Esophagus muscularis mucosa (tissue), 4 donors: ENCODE measurements around the gene KCNN1. TPM values are rescaled to one million over a fixed set of nuclear protein-coding genes. Genes with fewer than 3 reads are reported as not detected.
A peak's percentile ranks its signal among the peaks of the same experiment; 100 is the strongest.
"Not testable (repeated sequence)": the region's sequence is repeated elsewhere in the genome, so short reads cannot be mapped to it uniquely, and the experiment has no call there.

Source experiments
- DNase-seq: peaks from one replicate; pipeline ENCODE4 v3.0.0-alpha.2; 2017; ENCODE audit errors: extremely low spot score
- H3K27ac ChIP-seq, 4 donors: fragments of 200-600 bp; sonication (generic); replicated peaks in 1 of 4; 1 replicate in 3 of 4; 2 replicates in 1 of 4; pipeline ENCODE4 v1.5.1; 2016 to 2019; ENCODE audit warnings: mild to moderate bottlenecking in 1 of 4
- H3K27me3 ChIP-seq, 4 donors: fragments of 200-600 bp; sonication (generic); one replicate each; pipeline versions ENCODE4 v1.5.1 to v1.6.0; 2016 to 2019
- H3K36me3 ChIP-seq, 4 donors: fragments of 200-600 bp; sonication (generic); one replicate each; pipeline ENCODE4 v1.5.1; 2016 to 2019
- H3K4me1 ChIP-seq, 4 donors: fragments of 200-600 bp; sonication (generic); one replicate each; pipeline ENCODE4 v1.5.1; 2016 to 2019
- H3K4me3 ChIP-seq, 4 donors: fragments of 200-600 bp; sonication (generic); 1 replicate in 2 of 4; 2 replicates in 2 of 4; pipeline ENCODE4 v1.5.1; 2016 to 2019; ENCODE audit warnings: mild to moderate bottlenecking in 4 of 4, moderate library complexity in 1 of 4
- H3K9me3 ChIP-seq, 4 donors: fragments of 200-600 bp; sonication (generic); 1 replicate in 3 of 4; 2 replicates in 1 of 4; pipeline ENCODE4 v1.5.1; 2016 to 2019
- EP300 ChIP-seq: sonication (generic); formaldehyde crosslinking; IDR thresholded peaks from one replicate; pipeline ENCODE4 v1.6.1; 2017; ENCODE audit warnings: antibody characterized with exemption
- POLR2A ChIP-seq: fragments of 450-650 bp; IDR thresholded peaks from one replicate; pipeline ENCODE4 v1.6.1; 2017; ENCODE audit warnings: antibody characterized with exemption, moderate library complexity, mild to moderate bottlenecking, low read depth
- POLR2AphosphoS5 ChIP-seq, 2 donors: sonication (generic); formaldehyde crosslinking; IDR thresholded peaks; one replicate each; pipeline ENCODE4 v1.6.1; 2017; ENCODE audit warnings: antibody characterized with exemption in 2 of 2
- WGBS: methylation state at CpG from one replicate; pipeline ENCODE4 v1.1.5; 2018; 5-methylcytosine and 5-hydroxymethylcytosine counted together
- intact Hi-C: fragments of 100-400 bp; cut with DNase I; formaldehyde crosslinking; loops from one replicate; pipeline ENCODE4 v1.15.1; 2023
- total RNA-seq, 4 donors: library from RNA; depleted of rRNA; stranded (reverse); fragments of >200 nt; gene quantifications; one replicate each; pipeline versions ENCODE4 v1.1.0 to v1.2.1, GENCODE V29; 2016
- TF ChIP-seq, protein P1 (sequence below), 3 experiments: fragments of 200-600 bp in 2 of 3; fragments of 450-650 bp in 1 of 3; sonication (generic) in 2 of 3; IDR thresholded peaks; one replicate each; pipeline ENCODE4 v1.5.1; 2017 to 2019; ENCODE audit warnings: antibody characterized with exemption in 3 of 3, mild to moderate bottlenecking in 2 of 3, moderate library complexity in 1 of 3

The KCNN1 gene
- under 1 TPM in 2 of 4 donors, not detected in 2; 0.17 to 0.23 TPM for total RNA-seq

DNA sequence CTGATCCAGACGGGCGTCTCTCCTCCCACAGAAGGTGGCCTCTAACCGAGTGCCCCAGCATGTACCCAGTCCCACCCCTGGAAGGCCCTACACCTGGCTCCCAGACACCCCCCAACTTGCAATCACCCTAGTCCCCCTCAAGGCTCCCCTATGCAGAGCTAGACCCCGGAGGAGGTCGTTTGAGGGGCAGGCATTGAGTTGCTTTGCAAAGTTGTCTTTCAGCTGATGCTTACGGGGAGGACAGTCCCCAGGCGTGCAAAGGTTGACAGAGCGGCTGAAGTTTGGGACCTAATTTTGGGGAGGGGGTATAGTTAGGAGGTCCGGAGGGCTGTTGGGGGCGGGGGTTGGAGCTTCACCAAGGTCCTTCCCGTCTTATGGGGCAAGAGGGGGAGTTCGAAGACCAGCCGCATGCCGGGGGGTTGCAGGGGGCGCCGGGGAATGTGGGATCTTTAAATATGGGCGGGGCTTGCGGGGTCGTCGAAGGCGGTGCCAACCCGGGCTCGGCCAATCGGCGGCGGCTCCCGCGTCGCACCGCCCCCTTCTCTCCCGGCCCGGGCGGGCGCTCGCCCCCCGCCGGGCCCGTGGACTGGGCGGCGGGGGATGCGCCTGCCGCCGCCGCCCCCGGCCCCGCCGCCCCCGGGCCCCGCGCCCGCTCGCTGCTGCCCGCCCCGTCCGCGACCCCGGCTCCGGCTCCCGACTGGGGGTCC, at the start of gene KCNN1:
Gene KCNN1, plus strand, starts transcription at position 558 of the 707 bp plus-strand sequence. CDS start 6,782 bp downstream, outside the sequence.
- intact Hi-C loops: no loop called here
- Histone ChIP-seq H3K27me3 (peaks cover 0 to 78% (median 17%) of the 10 kb centered on the region in 4 donors), H3K4me1 (peaks cover 0 to 14% (median 9%) of the 10 kb centered on the region in 4 donors), H3K4me3 (peak within 1 kb of the TSS in 3 of 4 donors; percentile 22 to 46 (median 29)), H3K36me3 (no peaks in the 10 kb centered on the region), H3K9me3 (no peaks in the 10 kb centered on the region), H3K27ac (no peak within 1 kb of the TSS)
- no peak for DNase-seq
- TF ChIP-seq POLR2A (no peak), POLR2AphosphoS5 (IDR thresholded peaks at IDR 0.05) (no peak)
- 8% methylated on average over 5 of the region's 59 CpGs for WGBS

DNA sequence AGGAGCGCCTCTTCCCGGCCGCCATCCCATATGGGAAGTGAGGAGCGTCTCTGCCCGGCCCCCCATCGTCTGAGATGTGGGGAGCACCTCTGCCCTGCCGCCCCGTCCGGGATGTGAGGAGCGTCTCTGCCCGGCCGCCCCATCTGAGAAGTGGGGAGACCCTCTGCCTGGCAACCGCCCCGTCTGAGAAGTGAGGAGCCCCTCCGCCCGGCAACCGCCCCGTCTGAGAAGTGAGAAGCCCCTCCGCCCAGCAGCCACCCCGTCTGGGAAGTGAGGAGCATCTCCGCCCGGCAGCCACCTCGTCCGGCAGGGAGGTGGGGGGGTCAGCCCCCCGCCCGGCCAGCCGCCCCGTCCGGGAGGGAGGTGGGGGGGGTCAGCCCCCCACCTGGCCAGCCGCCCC, 48.8 kb upstream of the KCNN1 start:
- H3K27me3 ChIP-seq: peaks cover 0 to 40% (median 0%) of the 10 kb centered on the region in 4 donors
- H3K4me3 ChIP-seq, DNase-seq, H3K4me1 ChIP-seq, intact Hi-C loops, H3K36me3 ChIP-seq, H3K9me3 ChIP-seq, H3K27ac ChIP-seq: not testable (repeated sequence)
- no CpG with 5 or more reads among the region's 30 CpGs for WGBS

DNA sequence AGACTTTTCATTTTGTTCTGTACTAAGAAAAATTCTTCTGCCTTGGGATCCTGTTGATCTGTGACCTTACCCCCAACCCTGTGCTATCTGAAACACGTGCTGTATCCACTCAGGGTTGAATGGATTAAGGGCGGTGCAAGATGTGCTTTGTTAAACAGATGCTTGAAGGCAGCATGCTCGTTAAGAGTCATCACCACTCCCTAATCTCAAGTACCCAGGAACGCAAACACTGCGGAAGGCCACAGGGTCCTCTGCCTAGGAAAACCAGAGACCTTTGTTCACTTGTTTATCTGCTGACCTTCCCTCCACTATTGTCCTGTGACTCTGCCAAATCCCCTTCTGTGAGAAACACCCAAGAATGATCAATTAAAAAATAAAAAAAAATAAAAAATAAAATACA, 47.8 kb upstream of the KCNN1 start:
- H3K36me3 ChIP-seq, H3K4me3 ChIP-seq, H3K4me1 ChIP-seq, H3K27ac ChIP-seq, H3K9me3 ChIP-seq, DNase-seq, intact Hi-C loops: not testable (repeated sequence)
- peaks cover 0 to 30% (median 0%) of the 10 kb centered on the region in 4 donors for H3K27me3 ChIP-seq
- 79% methylated on average over 5 of the region's 5 CpGs for WGBS

DNA sequence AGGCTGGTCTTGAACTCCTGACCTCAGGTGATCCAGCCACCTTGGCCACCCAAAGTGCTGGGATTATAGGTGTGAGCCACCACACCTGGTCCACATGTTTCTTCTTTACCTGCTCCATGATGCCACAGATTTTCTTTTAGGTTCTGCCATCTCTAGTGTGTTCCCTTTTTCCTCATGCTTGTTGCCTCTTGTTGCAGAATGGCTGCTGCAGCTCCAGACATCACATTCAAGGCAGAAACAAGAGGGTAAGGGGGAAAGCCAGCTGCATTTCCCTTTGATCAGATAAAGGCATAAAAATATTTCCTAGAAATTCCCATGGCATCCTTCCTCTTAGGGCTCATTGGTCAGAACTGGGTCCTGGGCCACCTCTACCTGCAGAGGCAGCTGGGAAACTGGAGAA, 46.4 kb upstream of the KCNN1 start:
- TF ChIP-seq, protein P1, sequence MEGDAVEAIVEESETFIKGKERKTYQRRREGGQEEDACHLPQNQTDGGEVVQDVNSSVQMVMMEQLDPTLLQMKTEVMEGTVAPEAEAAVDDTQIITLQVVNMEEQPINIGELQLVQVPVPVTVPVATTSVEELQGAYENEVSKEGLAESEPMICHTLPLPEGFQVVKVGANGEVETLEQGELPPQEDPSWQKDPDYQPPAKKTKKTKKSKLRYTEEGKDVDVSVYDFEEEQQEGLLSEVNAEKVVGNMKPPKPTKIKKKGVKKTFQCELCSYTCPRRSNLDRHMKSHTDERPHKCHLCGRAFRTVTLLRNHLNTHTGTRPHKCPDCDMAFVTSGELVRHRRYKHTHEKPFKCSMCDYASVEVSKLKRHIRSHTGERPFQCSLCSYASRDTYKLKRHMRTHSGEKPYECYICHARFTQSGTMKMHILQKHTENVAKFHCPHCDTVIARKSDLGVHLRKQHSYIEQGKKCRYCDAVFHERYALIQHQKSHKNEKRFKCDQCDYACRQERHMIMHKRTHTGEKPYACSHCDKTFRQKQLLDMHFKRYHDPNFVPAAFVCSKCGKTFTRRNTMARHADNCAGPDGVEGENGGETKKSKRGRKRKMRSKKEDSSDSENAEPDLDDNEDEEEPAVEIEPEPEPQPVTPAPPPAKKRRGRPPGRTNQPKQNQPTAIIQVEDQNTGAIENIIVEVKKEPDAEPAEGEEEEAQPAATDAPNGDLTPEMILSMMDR (IDR thresholded peaks at IDR 0.05): no peak
- TF ChIP-seq EP300 (no peak), POLR2A (no peak), POLR2AphosphoS5 (IDR thresholded peaks at IDR 0.05) (no peak)
- Histone ChIP-seq H3K36me3 (no peaks in the 10 kb centered on the region), H3K27me3 (peaks cover 0 to 21% (median 0%) of the 10 kb centered on the region in 4 donors), H3K9me3 (no peaks in the 10 kb centered on the region), H3K4me3 (no peak overlapping the region), H3K27ac (no peak overlapping the region), H3K4me1 (no peaks in the 10 kb centered on the region)
- DNase-seq: no peak
- intact Hi-C loops: no loop called here

DNA sequence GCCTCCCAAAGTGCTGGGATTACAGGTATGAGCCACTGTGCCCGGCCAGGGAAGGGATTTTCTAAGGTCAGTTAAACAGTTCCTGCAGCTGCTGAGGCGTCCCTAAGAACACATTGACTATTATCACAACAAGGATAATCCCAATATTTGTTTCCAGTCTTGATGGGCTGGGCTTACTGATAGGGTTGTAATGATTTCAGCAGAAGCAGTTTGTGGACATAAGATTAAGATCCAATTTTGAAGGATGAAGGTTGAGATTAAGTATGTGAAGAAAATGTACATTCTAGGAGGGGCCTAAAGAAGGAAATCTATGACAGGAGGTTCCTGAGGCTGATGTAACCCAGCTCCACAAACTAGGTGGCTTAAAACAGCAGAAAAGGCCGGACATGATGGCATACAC, 44.8 kb upstream of the KCNN1 start:
- no peak for DNase-seq
- TF ChIP-seq, protein P1 (IDR thresholded peaks at IDR 0.05): no peak
- TF ChIP-seq POLR2A (no peak), EP300 (no peak), POLR2AphosphoS5 (IDR thresholded peaks at IDR 0.05) (no peak)
- no peaks in the 10 kb centered on the region for H3K4me1 ChIP-seq
- intact Hi-C loops: no loop called here
- no peaks in the 10 kb centered on the region for H3K36me3 ChIP-seq
- peaks cover 0 to 8% (median 0%) of the 10 kb centered on the region in 4 donors for H3K27me3 ChIP-seq
- no peak overlapping the region for H3K4me3 ChIP-seq
- H3K27ac ChIP-seq: no peak overlapping the region
- WGBS: 72% methylated on average over 3 of the region's 3 CpGs
- no peaks in the 10 kb centered on the region for H3K9me3 ChIP-seq

DNA sequence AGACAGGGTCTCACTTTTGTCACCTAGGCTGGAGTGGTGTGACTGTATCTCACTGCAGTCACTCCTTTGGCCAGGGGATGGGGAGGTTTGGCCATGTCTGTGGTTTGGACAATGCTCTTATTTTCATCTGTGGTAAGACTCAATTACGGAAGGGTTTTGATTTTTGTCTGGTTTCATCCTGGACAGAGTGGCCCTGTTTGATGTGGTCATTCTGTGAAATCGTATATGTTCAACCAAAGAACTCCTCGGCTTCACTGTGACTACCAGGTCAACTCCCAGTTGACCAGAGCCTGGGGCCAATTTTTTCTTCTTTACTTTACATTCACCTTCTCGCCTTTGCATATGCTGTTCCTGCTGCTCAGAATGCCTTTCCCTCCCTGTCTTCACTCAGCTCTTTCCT, 40.9 kb upstream of the KCNN1 start:
- Histone ChIP-seq H3K27me3 (no peaks in the 10 kb centered on the region), H3K36me3 (no peaks in the 10 kb centered on the region), H3K4me3 (no peak overlapping the region), H3K4me1 (no peaks in the 10 kb centered on the region), H3K9me3 (no peaks in the 10 kb centered on the region), H3K27ac (no peak overlapping the region)
- intact Hi-C loops: no loop called here
- 75% methylated on average over 4 of the region's 4 CpGs for WGBS
- TF ChIP-seq EP300 (no peak), POLR2A (no peak), POLR2AphosphoS5 (IDR thresholded peaks at IDR 0.05) (no peak)
- TF ChIP-seq, protein P1 (IDR thresholded peaks at IDR 0.05): no peak
- no peak for DNase-seq
